K562 (cell line): ENCODE measurements around the gene ZNF581. TPM values are rescaled to one million over a fixed set of nuclear protein-coding genes. Genes with fewer than 3 reads are reported as not detected.

Experiments
- ATAC-seq: fragments of 200-7000 bp; cut with Tn5 transposase; 3 replicates; pipeline ENCODE4 v1.9.1; 2020; ENCODE audit warnings: moderate library complexity
- BruUV-seq: library from RNA; stranded (reverse); fragments of 400-500 nt; replicated peaks from 2 replicates; lab custom pipeline; 2021; lab: Mats Ljungman, UMichigan
- CTCF ChIA-PET: fragments of 300-600 bp; formaldehyde crosslinking; extraction: SDS; loops from one replicate; lab custom pipeline; 2021; ENCODE audit warnings: low intra/inter-chr PET ratio; lab: Yijun Ruan, JAX
- POLR2A ChIA-PET: fragments of 300-600, 350-650 bp; sonication (Branson Sonifier 250); formaldehyde crosslinking; extraction: SDS; loops from one replicate; lab custom pipeline; 2021; ENCODE audit warnings: antibody characterized with exemption, inconsistent platforms; lab: Yijun Ruan, JAX
- DNase-seq, 4 experiments: peaks; one replicate each; pipeline versions ENCODE4 v3.0.0 to v3.0.0-alpha.2; 2011 to 2018; ENCODE audit warnings: low spot score in 3 of 4, mixed read lengths in 3 of 4; ENCODE audit errors: extremely low read depth in 1 of 4
- FAIRE-seq: peaks from 2 replicates; lab custom pipeline; 2011; peaks lifted over from hg19 to GRCh38; lab: Jason Lieb, UNC
- H2AFZ ChIP-seq: 2 replicates; pipeline ENCODE4 v1.6.0; 2011; ENCODE audit warnings: low read depth, low read length, control low read depth, inconsistent platforms
- H3K27ac ChIP-seq: fragments of 200-600 bp; 3 replicates; pipeline ENCODE4 v1.8.0; 2011; ENCODE audit warnings: low read depth, mild to moderate bottlenecking, control low read depth, inconsistent platforms, low read length, moderate library complexity, mixed read lengths; ENCODE audit errors: extremely low read depth
- H3K27me3 ChIP-seq, 2 experiments: fragments of 300-600 bp in 1 of 2; 2 replicates in 1 of 2; 3 replicates in 1 of 2; pipeline versions ENCODE4 v1.6.0 to v1.8.0; 2011; ENCODE audit warnings: inconsistent platforms in 2 of 2, low read length in 2 of 2, mild to moderate bottlenecking in 1 of 2, mixed read lengths in 1 of 2, moderate library complexity in 1 of 2; ENCODE audit not compliant: control insufficient read depth in 2 of 2, insufficient read depth in 2 of 2
- H3K36me3 ChIP-seq: fragments of 300-600 bp; 3 replicates; pipeline ENCODE4 v1.8.0; 2011; ENCODE audit warnings: mild to moderate bottlenecking, low read length, inconsistent platforms; ENCODE audit not compliant: control insufficient read depth, insufficient read depth
- H3K4me1 ChIP-seq, 2 experiments: fragments of 200-600 bp in 1 of 2; replicated peaks in 1 of 2; 2 replicates in 1 of 2; 3 replicates in 1 of 2; pipeline versions ENCODE4 v1.5.1 to v1.8.0; 2011; ENCODE audit warnings: inconsistent platforms in 2 of 2, low read length in 2 of 2, mild to moderate bottlenecking in 1 of 2, mixed read lengths in 1 of 2, moderate library complexity in 1 of 2; ENCODE audit not compliant: control insufficient read depth in 2 of 2, insufficient read depth in 2 of 2
- H3K4me2 ChIP-seq: 2 replicates; pipeline ENCODE4 v1.6.1; 2011; ENCODE audit warnings: low read length, control low read depth, inconsistent platforms, mixed read lengths; ENCODE audit not compliant: insufficient read depth
- H3K4me3 ChIP-seq: fragments of 200-600 bp; sonication (generic), shearing (Covaris generic); 2 replicates; pipeline ENCODE4 v1.5.1; 2016; ENCODE audit warnings: control low read depth, inconsistent platforms
- H3K79me2 ChIP-seq: fragments of 200-600 bp; 3 replicates; pipeline ENCODE4 v1.8.0; 2011; ENCODE audit warnings: low read length, inconsistent platforms; ENCODE audit not compliant: control insufficient read depth, insufficient read depth
- H3K9ac ChIP-seq, 2 experiments: 2 replicates each; pipeline versions ENCODE4 v1.6.0 to v1.6.1; 2011; ENCODE audit warnings: low read depth in 2 of 2, low read length in 2 of 2, control low read depth in 1 of 2, inconsistent platforms in 1 of 2, mild to moderate bottlenecking in 1 of 2, mixed read lengths in 1 of 2; ENCODE audit not compliant: insufficient read depth in 1 of 2
- H3K9me1 ChIP-seq: one replicate; pipeline ENCODE4 v1.6.0; 2011; ENCODE audit warnings: inconsistent platforms, mild to moderate bottlenecking, low read length, moderate library complexity; ENCODE audit not compliant: control insufficient read depth, insufficient read depth
- H3K9me3 ChIP-seq: replicated peaks from 2 replicates; pipeline ENCODE4 v1.5.1; 2011; ENCODE audit warnings: low read depth, low read length, inconsistent platforms; ENCODE audit not compliant: control insufficient read depth, insufficient read depth
- H4K20me1 ChIP-seq: replicated peaks from 2 replicates; pipeline ENCODE4 v1.6.1; 2011; ENCODE audit warnings: low read length, inconsistent platforms, mixed read lengths; ENCODE audit not compliant: control insufficient read depth, insufficient read depth
- HES1 ChIP-seq: fragments of 450-650 bp; IDR thresholded peaks from 2 replicates; pipeline ENCODE4 v1.6.1; 2016; ENCODE audit warnings: low read depth, mild to moderate bottlenecking, moderate library complexity
- MITF ChIP-seq: IDR thresholded peaks from 2 replicates; pipeline ENCODE4 v1.6.1; 2014; ENCODE audit warnings: antibody characterized with exemption
- POLR2AphosphoS5 ChIP-seq: IDR thresholded peaks from 2 replicates; pipeline ENCODE4 v1.6.1; 2011; ENCODE audit warnings: mild to moderate bottlenecking, low read depth, low read length, moderate library complexity; ENCODE audit not compliant: control insufficient read depth, insufficient read depth
- POLR2G ChIP-seq: fragments of 200-400 bp; formaldehyde crosslinking; IDR thresholded peaks from 2 replicates; pipeline ENCODE4 v1.6.1; 2017; ENCODE audit warnings: low read depth, mild to moderate bottlenecking, antibody characterized with exemption, low read length, moderate library complexity
- VEZF1 ChIP-seq: fragments of 200-800 bp; sonication (Bioruptor generic); IDR thresholded peaks from 2 replicates; pipeline ENCODE4 v1.6.1; 2017; ENCODE audit warnings: missing genetic modification characterization, missing compliant biosample characterization
- ZBTB33 ChIP-seq: sonication (generic); formaldehyde crosslinking; IDR thresholded peaks from 2 replicates; pipeline ENCODE4 v1.8.1; 2023; ENCODE audit warnings: mild to moderate bottlenecking, missing genetic modification reagents
- ZBTB7A ChIP-seq: IDR thresholded peaks from 2 replicates; pipeline ENCODE4 v1.6.1; 2011; ENCODE audit warnings: low read depth, mild to moderate bottlenecking, low read length, moderate library complexity, borderline replicate concordance; ENCODE audit not compliant: control insufficient read depth
- whole genome bisulfite sequencing: fragments of 100-300 bp; shearing (Covaris generic); methylation state at CpG from one replicate; pipeline ENCODE4 v1.1.6; 2016; ENCODE audit warnings: low coverage, mixed read lengths; ENCODE audit not compliant: insufficient coverage; ENCODE audit errors: missing lambda C conversion rate; 5-methylcytosine and 5-hydroxymethylcytosine counted together
- in situ Hi-C: fragments of 300-500 bp; cut with MboI; formaldehyde crosslinking; loops from 4 replicates; pipeline ENCODE4 v1.15.0; 2018; ENCODE audit warnings: inconsistent platforms, mixed read lengths
- intact Hi-C: fragments of 100-400 bp; cut with micrococcal nuclease; formaldehyde crosslinking; loops from 2 replicates; pipeline ENCODE4 v1.14.2; 2022
- polyA plus RNA-seq, 8 experiments: library from polyadenylated mRNA; depleted of rRNA in 4 of 8; stranded (reverse) in 5 of 8; unstranded in 3 of 8; fragments of >200 nt; fragmentation: Nextera tagmentation in 2 of 8; fragmentation: Illumina TruSeq in 1 of 8; extraction: Ambion mirVana in 2 of 8; extraction: Trizol in 1 of 8; gene quantifications; 2 replicates each; pipeline versions ENCODE4 v1.2.1 to v1.2.3, GENCODE V29; 2011 to 2014; ENCODE audit warnings: inconsistent platforms in 1 of 8, missing spikeins in 1 of 8
- total RNA-seq, 7 experiments: library from RNA; depleted of rRNA in 6 of 7; stranded (reverse); fragments of >200 nt in 6 of 7; fragmentation: Illumina TruSeq in 2 of 7; extraction: Trizol in 2 of 7; gene quantifications; 2 replicates each; pipeline versions ENCODE4 v1.2.1 to v1.2.3, GENCODE V29; 2011 to 2021; ENCODE audit warnings: low replicate concordance in 1 of 7

Gene ZNF581
- total and polyA plus RNA-seq, 9 of the 15 experiments (the other 6 are each of a cell fraction or from before 2014, with no cell fraction given), result 2.4 to 39.4 (median 15.4) TPM

- peak; percentile 72; the same call in 1 of the 2 replicates for TF ChIP-seq ZBTB33 (CRISPR knock-in tag)
Observed at GRCh38 chr19:55673465-55673864, 30.0 kb downstream of the ZNF581 start (continued).

GRCh38 chr19:55673889-55674288 lies 30.4 kb downstream of the ZNF581 start:
- POLR2A ChIA-PET, result interaction anchor here (0.6 to 1.8 kb wide), 4 partner anchors 8 to 27 kb away, joined by 3 to 10 read pairs (median 4); partner anchors contain the start of gene U2AF2
- H3K9me1 ChIP-seq, result peaks cover 9% of the 10 kb centered on the region
- intact Hi-C loops (no loop called here), in situ Hi-C loops (no loop called here)
- FAIRE-seq (peak; percentile 49), DNase-seq (peak; percentile 68 to 80 (median 70)), ATAC-seq (peak; percentile 4)
- BruUV-seq, result no TSS peak
- H3K36me3 ChIP-seq, result peaks cover 82% of the 10 kb centered on the region; the same call in 2 of the 3 replicates
- H3K9me3 ChIP-seq, result no peaks in the 10 kb centered on the region
- CTCF ChIA-PET, result no interaction called here
- H4K20me1 ChIP-seq, result peaks cover 47% of the 10 kb centered on the region
- TF ChIP-seq HES1 (no peak), VEZF1 (CRISPR knock-in tag) (peak; percentile 24; the same call in 1 of the 2 replicates), POLR2G (0 out of 2 replicates have a peak, but pooled peaks have one; percentile 20), MITF (no peak), POLR2AphosphoS5 (peak; percentile 1; the same call in 1 of the 2 replicates), ZBTB7A (peak; percentile 90)
- H3K27ac ChIP-seq, result peak overlapping the region; percentile 79
- H3K9ac ChIP-seq, result peak overlapping the region; percentile 58 to 88
- H2AFZ ChIP-seq, result no peak overlapping the region
- H3K79me2 ChIP-seq, result peaks cover 92% of the 10 kb centered on the region
- H3K4me3 ChIP-seq, result peak overlapping the region; percentile 83; the same call in 1 of the 2 replicates
- peaks cover 46 to 73% of the 10 kb centered on the region in 2 experiments for H3K4me1 ChIP-seq
- H3K4me2 ChIP-seq, result peak overlapping the region; percentile 76
- no peaks in the 10 kb centered on the region for H3K27me3 ChIP-seq
- 5% methylated on average over 7 of the region's 15 CpGs for WGBS
